ENCODE data around the gene RDH8.

The RDH8 gene

DNA sequence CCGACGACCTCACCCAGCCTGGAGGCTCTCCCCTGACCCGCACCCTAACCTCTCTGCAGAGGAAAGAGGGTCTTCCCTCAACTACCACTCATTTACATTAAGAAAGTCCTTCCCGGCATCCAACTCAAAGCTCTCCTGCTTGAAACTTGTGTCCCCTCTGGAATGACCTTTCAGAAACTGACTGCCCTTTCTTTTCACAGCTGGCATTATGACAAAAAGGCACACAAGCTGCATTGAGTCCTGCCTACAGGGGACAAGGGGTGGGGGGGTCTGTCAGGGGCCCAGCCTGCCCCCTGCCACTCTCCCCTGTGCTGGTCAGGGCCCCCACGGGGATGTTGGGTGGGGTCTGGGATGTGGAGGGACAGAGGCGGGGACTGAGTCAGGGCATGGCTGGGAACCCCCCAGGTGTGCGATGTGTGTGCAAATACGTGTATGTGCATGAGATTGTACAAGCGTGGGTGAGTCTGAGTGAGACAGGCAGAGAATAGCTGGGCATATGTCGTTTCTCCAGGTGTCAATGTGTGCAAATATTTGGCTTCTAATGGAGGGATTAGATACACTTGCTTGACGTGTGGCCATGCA, 5.0 kb upstream of the RDH8 start:
- H3K4me1 ChIP-seq (ENCODE audit: control insufficient read depth, insufficient read depth, low read length): peaks cover 7% of the 10 kb centered on the region; the same call in 1 of the 2 replicates
- H3K4me3 ChIP-seq (ENCODE audit: low read depth, low read length): no peak overlapping the region
- POLR2A ChIA-PET: interaction anchor here (0.9 to 1.1 kb wide), 2 partner anchors 8 to 19 kb away, joined by 3 to 5 read pairs; no protein-coding TSS in a partner anchor
- H3K9me3 ChIP-seq (ENCODE audit: control insufficient read depth, insufficient read depth, low read depth, low read length): no peaks in the 10 kb centered on the region
- H3K27ac ChIP-seq (ENCODE audit: extremely low read depth, low read depth, low read length): no peak overlapping the region
- H3K36me3 ChIP-seq (ENCODE audit: control insufficient read depth in 2 of 2, insufficient read depth in 1 of 2, low read length in 2 of 2): no peaks in the 10 kb centered on the region
- CTCF ChIA-PET: interaction anchor here (0.5 to 1.5 kb wide), 5 partner anchors 8 to 135 kb away, joined by 3 to 10 read pairs (median 3); no protein-coding TSS in a partner anchor
- TF ChIP-seq ZNF121 (tag by site-specific recombination; IDR thresholded peaks at IDR 0.05) (no peak), ZBTB7A (tag by site-specific recombination; IDR thresholded peaks at IDR 0.05; ENCODE audit: low read depth) (no peak), OVOL3 (tag by site-specific recombination; IDR thresholded peaks at IDR 0.05) (no peak), HOXC10 (CRISPR knock-in tag; IDR thresholded peaks at IDR 0.05) (no peak), ZNF623 (tag by site-specific recombination; IDR thresholded peaks at IDR 0.05) (no peak; the same call in 1 of the 2 replicates), ZNF140 (tag by site-specific recombination; IDR thresholded peaks at IDR 0.05) (no peak), ZNF571 (tag by site-specific recombination; IDR thresholded peaks at IDR 0.05) (no peak), ZNF112 (tag by site-specific recombination; IDR thresholded peaks at IDR 0.05) (no peak), ZNF544 (tag by site-specific recombination; IDR thresholded peaks at IDR 0.05) (no peak), ZNF280D (tag by site-specific recombination; IDR thresholded peaks at IDR 0.05) (no peak), ZNF596 (tag by site-specific recombination; IDR thresholded peaks at IDR 0.05) (no peak), ZNF146 (tag by site-specific recombination; IDR thresholded peaks at IDR 0.05) (no peak), YY1 (tag by site-specific recombination; IDR thresholded peaks at IDR 0.05) (no peak), ZNF24 (tag by site-specific recombination; IDR thresholded peaks at IDR 0.05) (no peak)
- TF ChIP-seq, protein P1, sequence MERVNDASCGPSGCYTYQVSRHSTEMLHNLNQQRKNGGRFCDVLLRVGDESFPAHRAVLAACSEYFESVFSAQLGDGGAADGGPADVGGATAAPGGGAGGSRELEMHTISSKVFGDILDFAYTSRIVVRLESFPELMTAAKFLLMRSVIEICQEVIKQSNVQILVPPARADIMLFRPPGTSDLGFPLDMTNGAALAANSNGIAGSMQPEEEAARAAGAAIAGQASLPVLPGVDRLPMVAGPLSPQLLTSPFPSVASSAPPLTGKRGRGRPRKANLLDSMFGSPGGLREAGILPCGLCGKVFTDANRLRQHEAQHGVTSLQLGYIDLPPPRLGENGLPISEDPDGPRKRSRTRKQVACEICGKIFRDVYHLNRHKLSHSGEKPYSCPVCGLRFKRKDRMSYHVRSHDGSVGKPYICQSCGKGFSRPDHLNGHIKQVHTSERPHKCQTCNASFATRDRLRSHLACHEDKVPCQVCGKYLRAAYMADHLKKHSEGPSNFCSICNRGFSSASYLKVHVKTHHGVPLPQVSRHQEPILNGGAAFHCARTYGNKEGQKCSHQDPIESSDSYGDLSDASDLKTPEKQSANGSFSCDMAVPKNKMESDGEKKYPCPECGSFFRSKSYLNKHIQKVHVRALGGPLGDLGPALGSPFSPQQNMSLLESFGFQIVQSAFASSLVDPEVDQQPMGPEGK (tag by site-specific recombination; IDR thresholded peaks at IDR 0.05): no peak

DNA sequence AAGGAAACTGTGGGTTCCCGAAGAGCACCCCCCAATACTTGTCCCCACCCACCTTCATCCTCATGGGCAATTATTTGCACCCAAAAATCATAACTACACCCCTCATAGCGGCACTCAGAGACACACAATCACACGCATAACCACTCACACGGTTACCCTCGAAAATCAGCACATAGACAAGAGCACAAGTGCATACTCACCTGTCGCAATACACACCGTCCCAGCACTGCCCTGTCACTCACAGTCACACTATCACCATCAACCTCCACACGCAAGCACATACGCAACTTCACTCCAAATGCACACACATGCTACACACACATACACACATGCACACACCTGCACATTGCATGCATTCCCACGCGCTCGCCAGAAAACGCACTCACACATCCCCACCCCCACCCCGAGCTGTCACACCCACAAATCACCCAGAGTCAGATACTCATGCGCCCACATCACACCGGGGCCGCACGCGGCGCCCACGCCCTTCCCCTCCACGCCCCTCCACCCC, 3.5 kb upstream of the RDH8 start:
- Histone ChIP-seq H3K4me1 (ENCODE audit: control insufficient read depth, insufficient read depth, low read length) (peaks cover 7% of the 10 kb centered on the region; the same call in 1 of the 2 replicates), H3K27ac (ENCODE audit: extremely low read depth, low read depth, low read length) (no peak overlapping the region), H3K9me3 (ENCODE audit: control insufficient read depth, insufficient read depth, low read depth, low read length) (no peaks in the 10 kb centered on the region), H3K4me3 (ENCODE audit: low read depth, low read length) (0 out of 2 replicates have a peak overlapping the region, but pooled peaks have one; percentile 2), H3K36me3 (ENCODE audit: control insufficient read depth in 2 of 2, insufficient read depth in 1 of 2, low read length in 2 of 2) (no peaks in the 10 kb centered on the region)
- POLR2A ChIA-PET: interaction anchor here (1.1 kb wide), 1 partner anchor 10 kb away, joined by 5 read pairs; no protein-coding TSS in a partner anchor
- CTCF ChIA-PET: interaction anchor here (0.6 to 2.4 kb wide), 3 partner anchors 10 to 78 kb away, joined by 3 to 11 read pairs (median 9); no protein-coding TSS in a partner anchor
- no peak for TF ChIP-seq ZNF221 (tag by site-specific recombination; IDR thresholded peaks at IDR 0.05; ENCODE audit: borderline replicate concordance)
- peak; percentile 52; the same call in 1 of the 2 replicates for TF ChIP-seq ZNF280C (tag by site-specific recombination; IDR thresholded peaks at IDR 0.05)
- TF ChIP-seq, protein P2, sequence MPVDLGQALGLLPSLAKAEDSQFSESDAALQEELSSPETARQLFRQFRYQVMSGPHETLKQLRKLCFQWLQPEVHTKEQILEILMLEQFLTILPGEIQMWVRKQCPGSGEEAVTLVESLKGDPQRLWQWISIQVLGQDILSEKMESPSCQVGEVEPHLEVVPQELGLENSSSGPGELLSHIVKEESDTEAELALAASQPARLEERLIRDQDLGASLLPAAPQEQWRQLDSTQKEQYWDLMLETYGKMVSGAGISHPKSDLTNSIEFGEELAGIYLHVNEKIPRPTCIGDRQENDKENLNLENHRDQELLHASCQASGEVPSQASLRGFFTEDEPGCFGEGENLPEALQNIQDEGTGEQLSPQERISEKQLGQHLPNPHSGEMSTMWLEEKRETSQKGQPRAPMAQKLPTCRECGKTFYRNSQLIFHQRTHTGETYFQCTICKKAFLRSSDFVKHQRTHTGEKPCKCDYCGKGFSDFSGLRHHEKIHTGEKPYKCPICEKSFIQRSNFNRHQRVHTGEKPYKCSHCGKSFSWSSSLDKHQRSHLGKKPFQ (tag by site-specific recombination; IDR thresholded peaks at IDR 0.05): peak; percentile 87
- no peak for TF ChIP-seq ZNF561 (tag by site-specific recombination; IDR thresholded peaks at IDR 0.05; ENCODE audit: borderline replicate concordance)
- no peak for TF ChIP-seq PRDM4 (tag by site-specific recombination; IDR thresholded peaks at IDR 0.05)
- no peak for TF ChIP-seq SP2 (tag by site-specific recombination; IDR thresholded peaks at IDR 0.05)
- peak; percentile 61; the same call in 1 of the 2 replicates for TF ChIP-seq ZNF311 (tag by site-specific recombination; IDR thresholded peaks at IDR 0.05; ENCODE audit: borderline replicate concordance)
- no peak for TF ChIP-seq ZBTB48 (tag by site-specific recombination; IDR thresholded peaks at IDR 0.05)
- TF ChIP-seq KLF8 (tag by site-specific recombination; IDR thresholded peaks at IDR 0.05): peak; percentile 67
